Hepatocyte (in vitro differentiated cells): Measurements from ENCODE around the gene ZFP62. TPM values are rescaled to one million over a fixed set of nuclear protein-coding genes. Genes with fewer than 3 reads are reported as not detected.

Experiments used
- DNase-seq: peaks from one replicate; pipeline ENCODE4 v3.0.0-alpha.2; 2016; ENCODE audit warnings: low spot score
- H2AFZ ChIP-seq: fragments of 200-600 bp; sonication (generic); 2 replicates; pipeline ENCODE4 v1.6.0; 2016; ENCODE audit warnings: antibody characterized with exemption, mild to moderate bottlenecking
- H3K27ac ChIP-seq: fragments of 200-600 bp; sonication (generic); 2 replicates; pipeline ENCODE4 v1.5.1; 2016; ENCODE audit warnings: mild to moderate bottlenecking
- H3K27me3 ChIP-seq: fragments of 200-600 bp; sonication (generic); 2 replicates; pipeline ENCODE4 v1.6.1; 2016
- H3K36me3 ChIP-seq: fragments of 200-600 bp; sonication (generic); replicated peaks from 2 replicates; pipeline ENCODE4 v1.5.1; 2016; ENCODE audit warnings: low read depth; ENCODE audit not compliant: insufficient read depth
- H3K4me1 ChIP-seq: fragments of 200-600 bp; sonication (generic); 2 replicates; pipeline ENCODE4 v1.5.1; 2016; ENCODE audit warnings: mild to moderate bottlenecking, moderate library complexity; ENCODE audit not compliant: insufficient read depth
- H3K4me2 ChIP-seq: fragments of 200-600 bp; sonication (generic); 2 replicates; pipeline ENCODE4 v1.6.0; 2016
- H3K4me3 ChIP-seq: fragments of 200-600 bp; sonication (generic); 2 replicates; pipeline ENCODE4 v1.5.1; 2016; ENCODE audit warnings: mild to moderate bottlenecking
- H3K79me2 ChIP-seq: fragments of 200-600 bp; sonication (generic); 2 replicates; pipeline ENCODE4 v1.6.0; 2017; ENCODE audit warnings: mild to moderate bottlenecking
- H3K9me2 ChIP-seq: fragments of 200-600 bp; sonication (generic); replicated peaks from 2 replicates; pipeline ENCODE4 v1.6.0; 2017; ENCODE audit warnings: mild to moderate bottlenecking; ENCODE audit not compliant: insufficient read depth
- H3K9me3 ChIP-seq: fragments of 200-600 bp; sonication (generic); 2 replicates; pipeline ENCODE4 v1.5.1; 2016; ENCODE audit warnings: low read depth, mild to moderate bottlenecking
- H4K20me1 ChIP-seq: fragments of 200-600 bp; sonication (generic); 2 replicates; pipeline ENCODE4 v1.6.0; 2016; ENCODE audit warnings: mild to moderate bottlenecking; ENCODE audit not compliant: insufficient read depth, poor library complexity, severe bottlenecking
- CTCF ChIP-seq: fragments of 200-600 bp; sonication (generic); IDR thresholded peaks from 2 replicates; pipeline ENCODE4 v1.5.1; 2016; ENCODE audit warnings: antibody characterized with exemption, mild to moderate bottlenecking; ENCODE audit not compliant: poor library complexity
- EZH2 ChIP-seq: fragments of 200-600 bp; sonication (generic); IDR thresholded peaks from 2 replicates; pipeline ENCODE4 v1.6.1; 2016; ENCODE audit warnings: antibody characterized with exemption, mild to moderate bottlenecking, borderline replicate concordance
- EZH2phosphoT487 ChIP-seq: fragments of 200-600 bp; sonication (generic); IDR thresholded peaks from one replicate; pipeline ENCODE4 v1.6.1; 2018; ENCODE audit warnings: antibody characterized with exemption, mild to moderate bottlenecking, low read depth, moderate library complexity; ENCODE audit not compliant: unreplicated experiment, severe bottlenecking
- WGBS: methylation state at CpG from one replicate; pipeline ENCODE4 v1.1.6; 2016; ENCODE audit warnings: low lambda C conversion rate; ENCODE audit errors: missing lambda C conversion rate; 5-methylcytosine and 5-hydroxymethylcytosine counted together
- polyA plus RNA-seq: library from polyadenylated mRNA; unstranded; fragments of >200 nt; fragmentation: Nextera tagmentation; extraction: Ambion mirVana; gene quantifications from 2 replicates; pipeline ENCODE4 v1.2.1, GENCODE V29; 2016
- total RNA-seq: library from RNA; depleted of rRNA; stranded (reverse); fragments of >200 nt; gene quantifications from 2 replicates; pipeline ENCODE4 v1.2.3, GENCODE V29; 2014

The ZFP62 gene
- total and polyA plus RNA-seq, 2 experiments from 2014 or later: 13.5 to 31.7 TPM

GRCh38 chr5:180875860-180876426, 14.9 kb upstream of the ZFP62 start:
- no peak for TF ChIP-seq EZH2
- no peak for TF ChIP-seq EZH2phosphoT487
- Histone ChIP-seq H3K36me3 (no peaks in the 10 kb centered on the region), H3K4me2 (no peak overlapping the region), H3K9me2 (no peaks in the 10 kb centered on the region), H2AFZ (no peak overlapping the region), H4K20me1 (no peaks in the 10 kb centered on the region), H3K4me3 (no peak overlapping the region), H3K9me3 (no peaks in the 10 kb centered on the region), H3K27me3 (no peaks in the 10 kb centered on the region), H3K4me1 (no peaks in the 10 kb centered on the region), H3K79me2 (no peaks in the 10 kb centered on the region), H3K27ac (no peak overlapping the region)
- 90% methylated on average over 10 of the region's 10 CpGs for WGBS
- DNase-seq: no peak

GRCh38 chr5:180874804-180875582, 13.9 kb upstream of the ZFP62 start:
- no peaks in the 10 kb centered on the region for H3K4me1 ChIP-seq
- H3K27ac ChIP-seq: no peak overlapping the region
- WGBS: 71% methylated on average over 12 of the region's 12 CpGs
- no peaks in the 10 kb centered on the region for H3K27me3 ChIP-seq
- no peaks in the 10 kb centered on the region for H3K79me2 ChIP-seq
- H3K4me2 ChIP-seq: no peak overlapping the region
- H3K9me3 ChIP-seq: no peaks in the 10 kb centered on the region
- H3K36me3 ChIP-seq: no peaks in the 10 kb centered on the region
- no peak for TF ChIP-seq EZH2phosphoT487
- no peak for TF ChIP-seq EZH2
- TF ChIP-seq CTCF: no peak
- no peak overlapping the region for H3K4me3 ChIP-seq
- no peak for DNase-seq
- no peaks in the 10 kb centered on the region for H4K20me1 ChIP-seq
- H3K9me2 ChIP-seq: no peaks in the 10 kb centered on the region
- H2AFZ ChIP-seq: no peak overlapping the region

- TF ChIP-seq EZH2phosphoT487 (no peak), EZH2 (no peak), CTCF (no peak)
- 84% methylated on average over 13 of the region's 13 CpGs for WGBS
- Histone ChIP-seq H3K9me3 (no peaks in the 10 kb centered on the region), H3K4me1 (no peaks in the 10 kb centered on the region), H3K4me3 (no peak overlapping the region), H4K20me1 (no peaks in the 10 kb centered on the region), H2AFZ (no peak overlapping the region), H3K27ac (no peak overlapping the region), H3K9me2 (no peaks in the 10 kb centered on the region), H3K4me2 (no peak overlapping the region), H3K36me3 (no peaks in the 10 kb centered on the region), H3K27me3 (no peaks in the 10 kb centered on the region), H3K79me2 (no peaks in the 10 kb centered on the region)
- DNase-seq: no peak
Measured at GRCh38 chr5:180873615-180874520, 12.8 kb upstream of the ZFP62 start.
